HG03159 (cell line): ENCODE measurements around the gene DYNLL1.
"Not testable (repeated sequence)": the region's sequence is repeated elsewhere in the genome, so short reads cannot be mapped to it uniquely, and the experiment has no call there.

Source experiments
- ATAC-seq: cut with Tn5 transposase; IDR thresholded peaks from one replicate; pipeline ENCODE4 v1.9.1; 2021; ENCODE audit warnings: mild to moderate bottlenecking, moderate library complexity; ENCODE audit not compliant: unreplicated experiment

The DYNLL1 gene

DNA sequence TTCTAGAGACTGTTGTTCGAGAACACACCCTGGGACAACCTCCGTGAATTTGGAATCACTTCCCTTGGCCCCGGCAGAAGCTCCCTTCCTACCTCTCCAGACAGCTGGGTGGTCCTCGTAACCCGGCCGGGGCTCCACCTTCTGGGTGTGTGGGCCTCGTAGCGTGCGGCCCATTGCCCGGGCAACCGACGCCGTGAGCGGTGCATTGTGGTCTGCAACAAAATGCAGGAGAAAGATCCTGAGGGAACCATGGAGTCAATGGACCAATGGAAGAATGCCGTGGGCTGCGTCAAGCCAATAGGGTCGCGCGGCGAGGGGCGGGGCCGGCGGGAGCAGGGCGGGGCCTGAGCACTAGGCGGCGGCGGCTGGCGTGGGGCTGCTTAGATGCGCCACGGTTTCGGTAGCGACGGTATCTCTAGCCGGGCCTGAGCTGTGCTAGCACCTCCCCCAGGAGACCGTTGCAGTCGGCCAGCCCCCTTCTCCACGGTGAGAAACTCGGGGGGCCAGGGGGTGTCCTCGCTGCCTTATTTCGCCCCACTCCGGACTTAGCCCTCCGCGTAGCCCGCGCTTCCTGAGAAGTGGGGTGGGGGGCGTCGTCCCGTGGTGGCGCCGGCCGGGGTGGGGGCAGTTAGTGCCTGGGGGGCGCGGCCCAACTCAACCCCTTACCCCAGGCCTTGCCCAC lies at the start of gene DYNLL1:
Gene DYNLL1 (plus strand): TSS at position 383 of the 682 bp plus-strand sequence. CDS start 309 bp downstream, outside the sequence.
- peak; percentile 91 for ATAC-seq

- not testable (repeated sequence) for ATAC-seq
These were observed 49.1 kb upstream of the DYNLL1 start for GRCh38 chr12:120446844-120447178.

DNA sequence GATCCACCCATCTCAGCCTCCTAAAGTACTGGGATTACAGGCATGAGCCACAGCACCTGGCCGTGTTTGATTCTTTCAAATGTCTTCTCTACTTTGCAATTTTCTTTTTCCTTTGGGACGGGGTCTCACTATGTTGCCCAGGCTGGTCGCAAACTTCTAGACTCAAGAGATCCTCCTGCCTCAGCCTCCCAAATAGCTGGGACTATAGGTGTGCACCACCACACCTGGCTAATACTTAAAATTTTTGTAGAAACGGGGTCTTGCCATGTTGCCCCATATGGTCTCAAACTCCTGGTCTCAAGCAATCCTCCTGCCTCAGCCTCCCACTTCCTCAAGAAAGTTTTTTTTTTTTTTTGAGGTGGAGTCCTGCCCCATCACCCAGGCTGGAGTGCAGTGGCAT lies 47.9 kb upstream of the DYNLL1 start:
- no peak for ATAC-seq

GRCh38 chr12:120452524-120452923 lies 43.4 kb upstream of the DYNLL1 start:
- ATAC-seq = not testable (repeated sequence)

- no peak for ATAC-seq
These were observed 42.7 kb upstream of the DYNLL1 start for GRCh38 chr12:120453060-120453750.

DNA sequence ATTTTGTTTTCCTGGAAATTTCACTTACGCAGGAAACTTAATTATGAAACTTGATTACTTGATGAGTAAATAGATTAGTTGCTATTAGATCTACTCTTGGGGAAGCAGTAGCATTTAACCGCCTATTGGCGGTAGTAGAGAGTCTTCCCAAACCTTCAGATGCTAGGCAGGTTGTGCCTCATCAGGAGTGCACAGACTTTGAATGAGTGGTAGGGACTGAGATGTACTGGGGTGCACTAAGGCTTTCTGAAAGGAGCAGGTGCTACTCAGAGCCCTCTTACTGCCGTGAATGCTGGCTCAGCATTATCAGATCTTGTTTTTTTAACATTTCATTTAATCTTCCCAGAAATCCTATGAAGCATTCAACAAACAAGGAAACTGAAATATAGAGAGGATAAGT lies 41.9 kb upstream of the DYNLL1 start:
- ATAC-seq = no peak

DNA sequence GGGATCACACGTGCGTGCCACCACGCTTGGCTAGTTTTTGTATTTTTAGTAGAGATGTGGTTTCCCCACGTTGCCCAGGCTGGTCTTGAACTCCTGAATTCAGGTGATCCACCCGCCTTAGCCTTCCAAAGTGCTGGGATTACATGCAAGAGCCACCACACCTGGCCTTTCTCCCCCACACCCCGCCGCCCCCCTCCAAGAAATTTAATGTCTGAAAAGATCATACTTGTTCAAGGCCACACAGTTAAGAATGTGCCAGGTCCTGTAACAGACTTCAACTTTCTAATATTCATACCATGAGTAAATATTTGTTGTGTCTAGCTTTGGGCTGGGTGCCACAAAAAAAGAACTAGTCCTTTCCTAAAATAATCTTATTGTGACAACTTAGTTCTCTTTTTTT lies 40.6 kb upstream of the DYNLL1 start:
- no peak for ATAC-seq

DNA sequence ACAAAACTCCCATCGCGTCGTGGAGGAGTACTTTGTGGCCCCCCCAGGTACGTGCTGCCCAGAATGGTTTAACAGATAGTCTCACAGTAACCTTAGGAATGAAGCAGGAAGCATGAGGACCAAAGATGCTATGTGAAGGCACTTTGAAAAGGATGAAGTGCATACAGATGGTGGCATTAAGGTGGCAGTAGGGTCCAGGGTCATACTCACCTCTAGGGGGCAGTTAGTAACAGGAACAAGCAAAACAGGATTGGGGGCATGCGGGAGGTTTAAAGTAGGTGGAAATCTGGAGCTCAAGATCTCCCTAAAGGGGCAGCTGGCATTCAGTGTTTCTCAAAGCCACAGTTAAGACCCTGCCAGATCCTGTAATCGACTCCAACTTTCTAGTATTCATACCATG lies 38.8 kb upstream of the DYNLL1 start:
- no peak for ATAC-seq

- no peak for ATAC-seq
These were observed 35.8 kb upstream of the DYNLL1 start for GRCh38 chr12:120460157-120460556.

GRCh38 chr12:120462099-120462640 lies 33.7 kb upstream of the DYNLL1 start:
- no peak for ATAC-seq

DNA sequence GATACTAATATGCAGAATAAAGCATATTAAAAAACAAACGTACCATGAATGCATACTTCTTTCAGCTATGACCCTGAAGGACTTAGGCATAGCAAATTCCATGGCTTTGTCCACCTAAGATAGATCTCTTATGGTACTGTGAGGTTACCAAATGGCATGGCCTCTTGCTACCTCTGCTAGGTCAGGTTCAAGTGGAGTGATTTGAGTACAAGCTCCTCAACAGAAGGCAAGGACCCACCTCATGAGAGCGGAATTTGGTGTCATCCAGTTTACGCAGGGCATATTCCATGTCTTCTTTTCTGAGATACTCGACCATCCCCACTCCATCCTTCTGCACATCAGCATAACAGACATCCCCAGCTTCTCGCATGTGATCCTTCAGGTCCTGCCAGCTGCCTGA lies 32.2 kb upstream of the DYNLL1 start:
- no peak for ATAC-seq

- ATAC-seq = no peak
These were observed 30.2 kb upstream of the DYNLL1 start for GRCh38 chr12:120465756-120466155.

DNA sequence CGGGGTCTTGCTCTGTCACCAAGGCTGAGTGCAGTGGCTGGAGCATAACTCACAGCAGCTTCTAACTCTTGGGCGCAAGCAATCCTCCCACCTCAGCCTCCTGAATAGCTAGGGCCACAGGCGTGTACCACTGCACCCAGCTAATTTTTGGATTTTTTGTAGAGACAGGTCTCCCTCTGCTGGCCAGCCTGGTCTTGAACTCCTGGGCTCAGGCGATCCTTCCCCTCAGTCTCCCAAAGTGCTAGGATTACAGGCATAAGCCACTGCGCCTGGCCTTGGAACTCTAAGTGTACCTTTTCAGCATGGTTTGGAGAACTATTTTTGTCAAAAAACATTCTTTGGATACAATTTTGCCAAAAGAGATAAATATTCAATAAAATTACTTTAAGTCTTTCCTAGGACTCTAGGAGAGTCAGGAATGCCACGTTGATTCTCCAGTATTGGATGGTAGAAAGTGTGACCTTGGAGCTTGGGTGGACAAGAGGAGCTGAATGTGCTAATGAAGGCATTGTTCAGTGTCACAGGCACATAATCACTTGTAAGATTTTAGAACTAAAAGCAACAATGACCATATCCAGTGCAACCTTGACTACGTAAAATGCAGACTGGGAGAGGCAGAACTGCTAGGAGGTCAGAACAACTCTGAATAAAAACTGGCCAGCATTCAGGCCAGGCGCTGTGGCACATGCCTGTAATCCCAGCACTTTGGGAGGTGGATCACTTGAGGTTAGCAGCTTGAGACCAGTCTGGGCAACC lies 29.2 kb upstream of the DYNLL1 start:
- ATAC-seq = no peak

DNA sequence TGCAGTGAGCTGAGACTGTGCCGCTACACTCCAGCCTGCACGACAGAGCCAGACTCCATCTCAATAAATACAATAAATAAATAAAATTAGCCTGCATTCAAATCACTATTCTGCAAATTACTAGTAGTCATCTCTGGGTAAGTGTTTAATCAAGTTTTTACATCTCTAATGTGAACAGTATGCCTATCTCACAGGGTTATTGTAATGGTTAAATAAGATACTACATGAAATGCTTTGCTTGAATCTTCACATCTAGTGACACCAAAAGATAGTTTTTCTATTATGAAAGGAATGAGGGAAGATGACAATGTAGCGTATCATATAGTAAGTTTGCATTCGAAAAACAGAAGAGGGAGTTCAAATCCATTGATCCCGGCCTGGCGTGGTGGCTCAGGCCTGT lies 28.5 kb upstream of the DYNLL1 start:
- ATAC-seq = no peak

DNA sequence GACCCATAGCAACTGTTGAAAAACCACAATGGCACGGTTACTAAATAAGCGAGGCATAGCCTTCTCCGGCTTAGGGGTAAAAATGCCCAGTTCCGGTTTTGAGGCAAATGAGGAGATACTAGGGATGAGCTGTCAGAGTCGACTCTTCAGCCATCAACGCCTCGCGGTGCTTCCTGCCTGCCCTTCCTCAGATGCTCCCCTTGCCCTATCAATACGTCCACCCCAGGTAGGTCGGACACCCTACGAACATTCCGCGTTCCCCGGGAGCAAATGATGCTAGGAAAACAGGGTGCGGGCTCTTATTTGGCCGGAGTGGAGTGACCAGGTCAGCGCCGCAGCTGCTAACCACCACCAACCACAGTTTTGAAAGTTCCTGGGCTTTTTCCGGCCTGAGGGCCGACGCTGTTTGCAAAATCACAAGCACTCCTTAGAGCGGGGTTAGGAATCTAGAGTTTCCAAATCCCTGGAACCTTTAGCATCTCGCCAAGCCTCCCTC lies 27.5 kb upstream of the DYNLL1 start:
- no peak for ATAC-seq

DNA sequence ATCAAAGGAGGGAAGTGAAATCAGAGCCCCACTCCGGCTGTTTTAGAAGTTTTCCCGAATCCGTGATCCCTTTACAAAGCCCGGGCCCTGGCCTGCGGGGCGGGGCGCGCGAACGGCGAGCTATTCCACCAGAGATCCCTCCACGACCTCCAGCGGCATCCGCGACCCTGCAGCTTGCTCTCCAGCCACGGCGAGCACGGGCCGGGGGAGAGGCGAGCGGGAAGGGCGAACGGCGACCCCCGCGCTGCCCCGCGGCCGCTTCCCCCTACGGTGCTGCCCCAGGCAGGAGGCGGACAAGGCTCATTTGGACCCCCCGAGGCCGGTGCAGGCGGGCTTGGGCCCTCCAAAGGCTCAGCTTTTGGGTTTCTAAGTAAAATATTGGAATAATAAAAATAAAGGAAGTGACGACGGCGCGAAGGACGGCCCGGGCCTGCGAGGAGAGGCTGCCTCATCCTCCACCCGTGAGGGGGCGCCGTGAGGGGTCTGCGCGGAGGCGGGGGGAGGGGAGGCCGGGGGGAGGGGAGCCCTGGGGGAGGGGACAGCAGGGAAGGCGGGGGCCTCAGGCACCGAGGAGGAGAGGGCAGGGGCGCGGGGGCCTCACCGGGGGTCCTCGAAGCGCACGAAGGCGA lies 27.0 kb upstream of the DYNLL1 start:
- peak; percentile 32 for ATAC-seq

DNA sequence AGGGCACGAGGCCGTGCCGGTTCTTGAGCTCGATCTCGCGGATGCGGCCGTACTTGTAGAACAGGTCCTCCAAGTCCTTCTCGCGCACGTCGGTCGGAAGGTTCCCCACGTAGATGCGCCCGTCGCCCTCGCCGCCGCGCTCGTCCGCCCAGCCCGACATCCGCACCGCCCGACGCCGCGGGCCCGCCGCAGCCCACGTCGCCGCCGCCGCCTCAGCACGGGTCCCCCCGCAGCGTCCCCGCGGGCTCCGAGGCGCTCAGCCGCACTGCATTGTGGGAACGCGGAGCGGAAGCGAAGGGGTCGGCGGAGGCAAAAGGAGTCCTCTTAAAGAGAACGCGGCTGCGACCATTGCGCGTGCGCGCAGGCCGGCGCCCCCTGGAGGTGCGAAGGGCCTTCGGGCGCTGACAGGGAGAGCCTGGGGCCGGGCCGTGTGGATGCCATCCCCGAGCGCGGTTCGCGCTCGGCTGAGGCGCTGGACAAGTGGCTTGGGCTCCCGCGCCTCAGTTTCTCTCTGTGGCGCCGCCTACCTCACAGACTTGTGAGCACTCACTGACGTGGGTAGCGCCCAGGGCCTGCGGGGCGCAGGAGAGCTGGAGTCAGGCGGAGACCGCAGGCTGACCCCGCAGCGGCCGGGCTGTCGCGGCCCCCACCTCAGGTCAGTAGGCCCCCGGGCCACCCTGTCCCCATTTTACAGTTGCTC lies 26.3 kb upstream of the DYNLL1 start, which contains the start of gene SRSF9:
Gene SRSF9 (minus strand): TSS at position 299 of the 700 bp plus-strand sequence. CDS start 139 bp downstream, at position 160.
- peak; percentile 84 for ATAC-seq

DNA sequence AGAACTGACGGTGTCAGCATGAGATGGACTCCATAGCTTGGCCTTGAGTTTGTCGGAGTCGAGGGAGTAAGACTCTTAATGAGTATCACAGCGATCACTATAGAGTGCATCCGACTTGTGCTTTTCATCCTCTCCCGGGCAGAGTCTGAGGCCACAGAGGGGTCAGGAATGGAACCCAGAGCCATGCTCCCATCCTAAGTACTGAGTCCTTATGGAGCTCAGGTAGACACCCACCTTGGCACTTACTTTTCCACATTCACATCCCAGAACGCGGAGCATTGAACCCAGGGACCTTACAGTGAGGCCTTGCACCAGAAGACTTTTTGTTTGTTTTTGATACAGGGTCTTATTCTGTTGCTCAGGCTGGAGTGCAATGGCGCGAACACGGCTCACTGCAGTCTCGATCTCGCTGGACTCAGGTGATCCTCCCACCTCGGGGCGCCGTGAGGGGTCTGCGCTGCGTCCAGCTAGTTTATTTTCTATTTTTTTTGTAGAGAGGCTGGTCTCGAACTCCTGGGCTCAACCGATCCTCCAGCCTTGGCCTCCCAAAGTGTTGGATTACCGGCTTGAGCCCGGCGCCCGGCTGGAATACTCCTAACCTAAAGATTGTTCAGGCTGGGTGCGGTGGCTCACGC lies 25.6 kb upstream of the DYNLL1 start:
- ATAC-seq = peak; percentile 8

DNA sequence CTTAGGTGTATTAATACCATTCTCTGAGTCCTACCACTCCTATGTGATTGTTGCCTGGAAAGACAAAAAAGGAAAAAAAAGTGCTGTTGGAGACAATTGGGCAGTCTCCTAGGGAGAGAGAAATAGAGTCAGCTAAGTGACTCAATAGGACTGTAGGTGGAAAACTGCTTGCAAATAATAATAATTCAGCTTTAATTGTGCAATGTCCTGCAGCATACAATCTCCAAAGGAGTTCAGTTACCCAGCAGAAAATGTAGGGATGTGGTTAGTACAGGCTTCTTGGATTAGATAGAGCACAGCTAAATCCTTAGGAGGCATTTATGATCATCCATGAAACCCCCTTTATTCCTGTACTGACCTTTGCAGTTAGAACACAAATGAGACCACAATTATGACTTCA lies 23.4 kb upstream of the DYNLL1 start:
- no peak for ATAC-seq
